ENCODE results near the gene LMNA. TPM values are rescaled to one million over a fixed set of nuclear protein-coding genes. Genes with fewer than 3 reads are reported as not detected.
"Not testable (repeated sequence)": the region's sequence is repeated elsewhere in the genome, so short reads cannot be mapped to it uniquely, and the experiment has no call there.

Gene LMNA
- total and polyA plus RNA-seq, 4 donors: 94.3 to 1,067 (median 438) TPM

GRCh38 chr1:156115514-156116374, 1.2 kb downstream of the LMNA start:
- peak overlapping the region; percentile 60 to 99 for H3K4me3 ChIP-seq (ENCODE audit: low read length in 2 of 2)
- H3K27me3 ChIP-seq (ENCODE audit: control insufficient read depth in 1 of 2, insufficient read depth in 2 of 2, low read length in 1 of 2): no peaks in the 10 kb centered on the region
- H3K27ac ChIP-seq (ENCODE audit: low read depth in 1 of 2, low read length in 2 of 2): peak overlapping the region; percentile 83 to 88
- ATAC-seq (ENCODE audit: low FRiP score): peak; percentile 31
- intact Hi-C loops (cut with DNase I): loop anchor here in 1 of 2 donors (2.0 kb wide), 1 partner anchor 13 kb away; no protein-coding TSS in a partner anchor
- no peaks in the 10 kb centered on the region for H3K4me1 ChIP-seq (ENCODE audit: control insufficient read depth in 1 of 2, insufficient read depth in 2 of 2, low read length in 2 of 2)
- 1% methylated on average over 19 of the region's 19 CpGs for WGBS, 2 donors
- peak; percentile 82 to 87 for DNase-seq
- H3K36me3 ChIP-seq (ENCODE audit: control insufficient read depth in 1 of 2, insufficient read depth in 2 of 2, low read length in 1 of 2): no peaks in the 10 kb centered on the region
- H3K9me3 ChIP-seq (ENCODE audit: control insufficient read depth, low read length): no peaks in the 10 kb centered on the region

DNA sequence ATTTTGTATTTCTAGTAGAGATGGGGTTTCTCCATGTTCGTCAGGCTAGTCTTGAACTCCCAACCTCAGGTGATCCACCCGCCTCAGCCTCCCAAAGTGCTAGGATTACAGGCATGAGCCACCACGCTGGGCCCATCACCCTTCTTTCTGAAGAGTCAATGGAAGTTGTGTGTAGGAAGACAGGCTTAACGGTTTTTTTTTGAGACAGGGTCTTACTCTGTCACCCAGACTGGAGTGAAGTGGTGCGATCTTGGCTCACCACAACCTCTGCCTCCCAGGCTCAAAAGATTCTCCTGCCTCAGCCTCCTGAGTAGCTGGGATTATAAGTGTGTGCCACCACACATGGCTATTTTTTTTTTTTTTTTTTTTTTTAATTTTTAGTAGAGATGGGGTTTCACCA, 2.2 kb downstream of the LMNA start:
- DNase-seq; H3K9me3 ChIP-seq (ENCODE audit: control insufficient read depth, low read length); H3K36me3 ChIP-seq (ENCODE audit: control insufficient read depth in 1 of 2, insufficient read depth in 2 of 2, low read length in 1 of 2); ATAC-seq (ENCODE audit: low FRiP score); intact Hi-C loops (cut with DNase I); H3K27me3 ChIP-seq (ENCODE audit: control insufficient read depth in 1 of 2, insufficient read depth in 2 of 2, low read length in 1 of 2); H3K4me1 ChIP-seq (ENCODE audit: control insufficient read depth in 1 of 2, insufficient read depth in 2 of 2, low read length in 2 of 2): not testable (repeated sequence)
- peak overlapping the region; percentile 60 to 99 for H3K4me3 ChIP-seq (ENCODE audit: low read length in 2 of 2)
- 8 to 10% methylated on average over 5 of the region's 5 CpGs for WGBS, 2 donors
- peak overlapping the region in 1 of 2 donors; percentile 14 for H3K27ac ChIP-seq (ENCODE audit: low read depth in 1 of 2, low read length in 2 of 2)

- WGBS, 2 donors: 7 to 9% methylated on average over 13 of the region's 13 CpGs
- peak; percentile 48 to 63 for DNase-seq
- Histone ChIP-seq H3K9me3 (ENCODE audit: control insufficient read depth, low read length) (no peaks in the 10 kb centered on the region), H3K36me3 (ENCODE audit: control insufficient read depth in 1 of 2, insufficient read depth in 2 of 2, low read length in 1 of 2) (no peaks in the 10 kb centered on the region), H3K4me3 (ENCODE audit: low read length in 2 of 2) (peak overlapping the region; percentile 60 to 99), H3K27ac (ENCODE audit: low read depth in 1 of 2, low read length in 2 of 2) (peak overlapping the region in 1 of 2 donors; percentile 69), H3K4me1 (ENCODE audit: control insufficient read depth in 1 of 2, insufficient read depth in 2 of 2, low read length in 2 of 2) (no peaks in the 10 kb centered on the region), H3K27me3 (ENCODE audit: control insufficient read depth in 1 of 2, insufficient read depth in 2 of 2, low read length in 1 of 2) (no peaks in the 10 kb centered on the region)
- intact Hi-C loops (cut with DNase I): no loop called here
- ATAC-seq (ENCODE audit: low FRiP score): no peak
Measured at GRCh38 chr1:156117414-156118176, 3.1 kb downstream of the LMNA start.

DNA sequence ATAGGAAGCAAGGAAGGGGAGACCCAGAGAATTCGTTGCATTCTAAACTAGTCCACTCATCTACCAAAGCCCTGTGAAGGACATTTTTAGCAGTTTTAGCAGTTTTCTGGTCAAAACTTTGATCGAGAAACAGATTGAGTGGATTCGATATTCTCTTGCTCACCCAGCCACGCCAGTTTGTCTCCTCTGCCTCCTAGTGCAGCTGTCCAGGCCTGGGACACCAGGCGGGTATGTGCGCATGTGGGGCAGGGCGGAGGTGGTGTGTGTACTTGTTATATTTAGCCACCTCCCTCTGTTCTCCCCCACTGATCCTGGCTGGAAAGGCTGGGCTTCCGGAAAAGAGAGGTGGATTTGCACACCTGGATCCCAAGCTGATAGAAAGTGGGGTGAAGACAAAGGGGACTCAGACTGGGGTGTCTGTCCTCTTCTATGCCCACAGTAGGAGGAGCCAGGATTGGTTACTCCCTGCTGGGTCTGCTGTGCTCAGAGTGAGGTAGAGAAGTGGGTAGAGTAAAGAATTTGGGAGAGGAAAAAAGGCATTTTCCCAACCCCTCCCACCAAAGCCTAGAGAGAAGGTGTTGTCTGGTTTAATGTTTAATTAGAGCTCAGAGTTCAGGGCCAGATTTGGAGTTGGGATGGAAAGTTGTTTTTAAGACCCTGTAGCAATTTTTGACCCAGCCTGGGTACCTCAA, 3.8 kb downstream of the LMNA start:
- ATAC-seq (ENCODE audit: low FRiP score) (no peak), DNase-seq (peak; percentile 56 to 86)
- Histone ChIP-seq H3K27ac (ENCODE audit: low read depth in 1 of 2, low read length in 2 of 2) (peak overlapping the region in 1 of 2 donors; percentile 69), H3K36me3 (ENCODE audit: control insufficient read depth in 1 of 2, insufficient read depth in 2 of 2, low read length in 1 of 2) (no peaks in the 10 kb centered on the region), H3K4me3 (ENCODE audit: low read length in 2 of 2) (peak overlapping the region; percentile 60 to 99), H3K9me3 (ENCODE audit: control insufficient read depth, low read length) (no peaks in the 10 kb centered on the region), H3K27me3 (ENCODE audit: control insufficient read depth in 1 of 2, insufficient read depth in 2 of 2, low read length in 1 of 2) (no peaks in the 10 kb centered on the region), H3K4me1 (ENCODE audit: control insufficient read depth in 1 of 2, insufficient read depth in 2 of 2, low read length in 2 of 2) (no peaks in the 10 kb centered on the region)
- intact Hi-C loops (cut with DNase I): no loop called here
- 1 to 3% methylated on average over 8 of the region's 8 CpGs for WGBS, 2 donors

DNA sequence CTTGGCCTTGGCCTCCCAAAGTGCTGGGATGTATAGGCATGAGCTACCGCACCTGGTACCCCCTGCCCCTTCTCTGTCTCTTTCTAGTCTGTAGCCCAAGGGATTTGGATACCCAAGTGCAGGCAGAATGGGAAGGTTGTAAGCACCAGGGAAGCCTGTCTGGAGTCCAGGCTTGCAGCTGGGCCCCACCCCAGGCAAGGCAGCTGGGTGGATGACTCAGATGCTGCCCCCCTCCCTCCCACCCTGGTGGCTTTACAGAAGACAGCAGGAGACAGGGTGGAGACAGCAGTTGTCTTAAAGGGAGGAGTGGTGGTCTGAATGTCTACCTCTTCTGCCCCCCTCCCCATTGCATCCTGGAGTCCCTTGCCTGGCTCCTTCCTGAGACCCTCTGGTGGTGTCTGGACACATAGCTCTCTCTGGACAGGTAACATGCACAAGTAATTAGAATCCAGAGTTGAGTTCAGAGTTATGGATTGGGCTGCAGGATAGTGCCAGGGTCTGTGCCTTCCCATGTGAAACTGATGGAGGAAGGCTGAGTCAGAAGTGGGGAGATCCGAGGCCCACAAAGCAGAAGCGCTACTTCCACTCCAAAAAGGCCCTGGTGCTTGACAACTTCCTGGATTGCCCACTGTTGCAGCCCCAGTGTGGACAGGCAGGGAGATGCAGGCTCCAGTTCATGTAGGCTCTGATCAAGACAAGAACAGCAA, 5.1 kb downstream of the LMNA start:
- H3K4me1 ChIP-seq (ENCODE audit: control insufficient read depth in 1 of 2, insufficient read depth in 2 of 2, low read length in 2 of 2): no peaks in the 10 kb centered on the region
- H3K36me3 ChIP-seq (ENCODE audit: control insufficient read depth in 1 of 2, insufficient read depth in 2 of 2, low read length in 1 of 2): no peaks in the 10 kb centered on the region
- peak in 1 of 2 donors; percentile 75 for DNase-seq
- 19 to 24% methylated on average over 3 of the region's 3 CpGs for WGBS, 2 donors
- ATAC-seq (ENCODE audit: low FRiP score): no peak
- no peaks in the 10 kb centered on the region for H3K27me3 ChIP-seq (ENCODE audit: control insufficient read depth in 1 of 2, insufficient read depth in 2 of 2, low read length in 1 of 2)
- peak overlapping the region; percentile 3 to 4 for H3K4me3 ChIP-seq (ENCODE audit: low read length in 2 of 2)
- H3K27ac ChIP-seq (ENCODE audit: low read depth in 1 of 2, low read length in 2 of 2): peak overlapping the region; percentile 3 to 73
- intact Hi-C loops (cut with DNase I): loop anchor here in 1 of 2 donors (10.0 kb wide), 1 partner anchor 145 kb away; the partner anchor contains the start of gene ARHGEF2
- no peaks in the 10 kb centered on the region for H3K9me3 ChIP-seq (ENCODE audit: control insufficient read depth, low read length)

- no peak for DNase-seq
- Histone ChIP-seq H3K4me3 (ENCODE audit: low read length in 2 of 2) (peak overlapping the region; percentile 0 to 4), H3K36me3 (ENCODE audit: control insufficient read depth in 1 of 2, insufficient read depth in 2 of 2, low read length in 1 of 2) (no peaks in the 10 kb centered on the region), H3K9me3 (ENCODE audit: control insufficient read depth, low read length) (no peaks in the 10 kb centered on the region), H3K4me1 (ENCODE audit: control insufficient read depth in 1 of 2, insufficient read depth in 2 of 2, low read length in 2 of 2) (no peaks in the 10 kb centered on the region), H3K27me3 (ENCODE audit: control insufficient read depth in 1 of 2, insufficient read depth in 2 of 2, low read length in 1 of 2) (no peaks in the 10 kb centered on the region), H3K27ac (ENCODE audit: low read depth in 1 of 2, low read length in 2 of 2) (peak overlapping the region in 1 of 2 donors; percentile 73)
- intact Hi-C loops (cut with DNase I): loop anchor here in 1 of 2 donors (10.0 kb wide), 1 partner anchor 146 kb away; the partner anchor contains the start of gene ARHGEF2
- ATAC-seq (ENCODE audit: low FRiP score): no peak
- 42 to 48% methylated on average over 3 of the region's 3 CpGs for WGBS, 2 donors
Measured at GRCh38 chr1:156120318-156120717, 5.8 kb downstream of the LMNA start.

- Histone ChIP-seq H3K4me3 (ENCODE audit: low read length in 2 of 2) (peak overlapping the region in 1 of 2 donors; percentile 0), H3K27ac (ENCODE audit: low read depth in 1 of 2, low read length in 2 of 2) (peak overlapping the region; percentile 30 to 79)
- H3K4me1 ChIP-seq (ENCODE audit: control insufficient read depth in 1 of 2, insufficient read depth in 2 of 2, low read length in 2 of 2); H3K27me3 ChIP-seq (ENCODE audit: control insufficient read depth in 1 of 2, insufficient read depth in 2 of 2, low read length in 1 of 2); H3K9me3 ChIP-seq (ENCODE audit: control insufficient read depth, low read length); H3K36me3 ChIP-seq (ENCODE audit: control insufficient read depth in 1 of 2, insufficient read depth in 2 of 2, low read length in 1 of 2); ATAC-seq (ENCODE audit: low FRiP score); DNase-seq: not testable (repeated sequence)
- intact Hi-C loops (cut with DNase I): loop anchor here in 1 of 2 donors (10.0 kb wide), 1 partner anchor 146 kb away; the partner anchor contains the start of gene ARHGEF2
- WGBS, 2 donors: 1 to 6% methylated on average over 4 of the region's 4 CpGs
Measured at GRCh38 chr1:156121005-156121404, 6.5 kb downstream of the LMNA start.

GRCh38 chr1:156121457-156121856, 6.9 kb downstream of the LMNA start:
- Histone ChIP-seq H3K4me1 (ENCODE audit: control insufficient read depth in 1 of 2, insufficient read depth in 2 of 2, low read length in 2 of 2) (no peaks in the 10 kb centered on the region), H3K27ac (ENCODE audit: low read depth in 1 of 2, low read length in 2 of 2) (peak overlapping the region; percentile 30 to 79), H3K4me3 (ENCODE audit: low read length in 2 of 2) (no peak overlapping the region), H3K27me3 (ENCODE audit: control insufficient read depth in 1 of 2, insufficient read depth in 2 of 2, low read length in 1 of 2) (no peaks in the 10 kb centered on the region), H3K36me3 (ENCODE audit: control insufficient read depth in 1 of 2, insufficient read depth in 2 of 2, low read length in 1 of 2) (no peaks in the 10 kb centered on the region), H3K9me3 (ENCODE audit: control insufficient read depth, low read length) (no peaks in the 10 kb centered on the region)
- whole genome bisulfite sequencing, 2 donors: 35 to 41% methylated on average over 4 of the region's 4 CpGs
- ATAC-seq (ENCODE audit: low FRiP score): no peak
- intact Hi-C loops (cut with DNase I): loop anchor here in 1 of 2 donors (10.0 kb wide), 1 partner anchor 147 kb away; the partner anchor contains the start of gene ARHGEF2
- DNase-seq: no peak

All from aorta (tissue), 5 donors.